NCI-H2107 treated with DMSO at 0.1 percent for 48 hours (cell line): Measurements from ENCODE around the gene RASSF4.

Experiments
- DNase-seq: peaks from one replicate; lab custom pipeline; 2025; ENCODE audit not compliant: unreplicated experiment; lab: John Stamatoyannopoulos, UW

Gene RASSF4

GRCh38 chr10:44985175-44985681 is 25.6 kb downstream of the RASSF4 start:
- no peak for DNase-seq

- DNase-seq, result no peak
Measured at GRCh38 chr10:44986179-44986578, 26.6 kb downstream of the RASSF4 start.

- DNase-seq, result no peak
Measured at GRCh38 chr10:44986670-44987069, 27.1 kb downstream of the RASSF4 start.

GRCh38 chr10:44988957-44989585 is 29.5 kb downstream of the RASSF4 start:
- no peak for DNase-seq

GRCh38 chr10:44989597-44990301 is 30.1 kb downstream of the RASSF4 start:
- DNase-seq, result no peak

GRCh38 chr10:44990302-44990655 is 30.7 kb downstream of the RASSF4 start:
- no peak for DNase-seq

- DNase-seq, result no peak
Measured at GRCh38 chr10:44990965-44991364, 31.4 kb downstream of the RASSF4 start.

GRCh38 chr10:44991571-44991970 is 32.0 kb downstream of the RASSF4 start:
- DNase-seq, result no peak

- DNase-seq, result no peak
Measured at GRCh38 chr10:44992070-44992731, 32.6 kb downstream of the RASSF4 start.

GRCh38 chr10:44992732-44993225 is 33.2 kb downstream of the RASSF4 start:
- no peak for DNase-seq

GRCh38 chr10:44993226-44993921 is 33.8 kb downstream of the RASSF4 start:
- no peak for DNase-seq

- DNase-seq, result no peak
Measured at GRCh38 chr10:44993922-44994751, 34.5 kb downstream of the RASSF4 start.

- DNase-seq, result no peak
Measured at GRCh38 chr10:44994752-44995530, 35.3 kb downstream of the RASSF4 start.

- DNase-seq, result no peak
Measured at GRCh38 chr10:44995581-44995913, 35.9 kb downstream of the RASSF4 start.

GRCh38 chr10:44995914-44996669 is 36.5 kb downstream of the RASSF4 start:
- DNase-seq, result no peak

- no peak for DNase-seq
Measured at GRCh38 chr10:44997105-44997748, 37.6 kb downstream of the RASSF4 start.

GRCh38 chr10:44998146-44998631 is 38.6 kb downstream of the RASSF4 start:
- no peak for DNase-seq

GRCh38 chr10:45000138-45000751 is 40.6 kb downstream of the RASSF4 start:
- DNase-seq, result no peak
